ENCODE results near the gene LIN7A. TPM values are rescaled to one million over a fixed set of nuclear protein-coding genes. Genes with fewer than 3 reads are reported as not detected.

The LIN7A gene
- total RNA-seq, 2 experiments from 2014 or later, result not detected

- H3K36me3 ChIP-seq (ENCODE audit: insufficient read depth, low read length), result no peaks in the 10 kb centered on the region
- Mint-ChIP-seq H3K4me1 (ENCODE audit: low read depth) (no peaks in the 10 kb centered on the region), H3K27me3 (no peaks in the 10 kb centered on the region), H3K4me3 (no peak overlapping the region), H3K36me3 (ENCODE audit: low read depth) (no peaks in the 10 kb centered on the region), H3K9me3 (peaks cover 10% of the 10 kb centered on the region), H3K27ac (no peak overlapping the region)
- H3K4me1 ChIP-seq (ENCODE audit: insufficient read depth, low read length), result no peaks in the 10 kb centered on the region
- DNase-seq (no peak), ATAC-seq (ENCODE audit: poor library complexity) (no peak)
- H3K4me3 ChIP-seq (ENCODE audit: low read length), result no peak overlapping the region
- H3K9me3 ChIP-seq (ENCODE audit: control insufficient read depth in 1 of 2, insufficient read depth in 1 of 2, low read length in 2 of 2), result no peaks in the 10 kb centered on the region
- POLR2A ChIA-PET, result no interaction called here
- no peaks in the 10 kb centered on the region for H3K27me3 ChIP-seq (ENCODE audit: control insufficient read depth in 1 of 2, insufficient read depth in 2 of 2, low read length in 2 of 2)
- CTCF ChIA-PET, result no interaction called here
- no peak overlapping the region for H3K27ac ChIP-seq (ENCODE audit: low read depth in 1 of 2, low read length in 2 of 2)
- intact Hi-C loops (cut with DNase I, micrococcal nuclease), result no loop called here
- no peak for TF ChIP-seq CTCF (IDR thresholded peaks at IDR 0.05)
Measured at GRCh38 chr12:80979251-80979650, 41.5 kb upstream of the LIN7A start.

GRCh38 chr12:80977346-80977745, 39.6 kb upstream of the LIN7A start:
- ATAC-seq (ENCODE audit: poor library complexity), result no peak
- no peak overlapping the region for H3K4me3 Mint-ChIP-seq
- ChIA-PET POLR2A (no interaction called here), CTCF (no interaction called here)
- Histone ChIP-seq H3K27me3 (ENCODE audit: control insufficient read depth in 1 of 2, insufficient read depth in 2 of 2, low read length in 2 of 2) (no peaks in the 10 kb centered on the region), H3K4me3 (ENCODE audit: low read length) (no peak overlapping the region), H3K9me3 (ENCODE audit: control insufficient read depth in 1 of 2, insufficient read depth in 1 of 2, low read length in 2 of 2) (peaks cover 1 to 5% of the 10 kb centered on the region in 2 experiments), H3K36me3 (ENCODE audit: insufficient read depth, low read length) (no peaks in the 10 kb centered on the region), H3K27ac (ENCODE audit: low read depth in 1 of 2, low read length in 2 of 2) (no peak overlapping the region), H3K4me1 (ENCODE audit: insufficient read depth, low read length) (no peaks in the 10 kb centered on the region)
- no peak for TF ChIP-seq CTCF (IDR thresholded peaks at IDR 0.05)
- no peaks in the 10 kb centered on the region for H3K4me1 Mint-ChIP-seq (ENCODE audit: low read depth)
- intact Hi-C loops (cut with DNase I, micrococcal nuclease), result no loop called here
- DNase-seq, result no peak
- no peaks in the 10 kb centered on the region for H3K36me3 Mint-ChIP-seq (ENCODE audit: low read depth)
- no peaks in the 10 kb centered on the region for H3K27me3 Mint-ChIP-seq
- H3K9me3 Mint-ChIP-seq, result peaks cover 10% of the 10 kb centered on the region
- H3K27ac Mint-ChIP-seq, result no peak overlapping the region

DNA sequence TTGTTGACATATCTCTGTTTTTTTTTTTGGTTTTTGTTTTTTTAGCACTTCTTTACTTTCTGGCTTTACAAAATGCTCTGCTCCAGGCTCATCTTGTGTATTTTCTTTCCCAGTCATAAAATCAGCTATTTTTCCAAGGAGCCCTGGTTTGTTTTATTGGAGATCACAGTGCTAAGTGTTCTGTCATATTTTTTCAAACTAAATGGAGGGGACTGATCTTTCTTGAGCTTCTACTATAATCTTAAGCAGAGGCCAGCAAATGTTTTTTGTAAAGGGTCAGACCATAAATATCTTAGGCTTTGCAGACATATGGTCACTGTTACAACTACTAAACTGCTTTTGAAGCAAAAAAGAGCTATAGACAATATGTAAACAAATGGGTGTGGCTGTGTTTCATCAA, 30.6 kb upstream of the LIN7A start:
- Mint-ChIP-seq H3K27ac (no peak overlapping the region), H3K36me3 (ENCODE audit: low read depth) (no peaks in the 10 kb centered on the region), H3K4me1 (ENCODE audit: low read depth) (no peaks in the 10 kb centered on the region), H3K9me3 (peaks cover 3% of the 10 kb centered on the region), H3K27me3 (no peaks in the 10 kb centered on the region), H3K4me3 (no peak overlapping the region)
- Histone ChIP-seq H3K4me3 (ENCODE audit: low read length) (no peak overlapping the region), H3K36me3 (ENCODE audit: insufficient read depth, low read length) (no peaks in the 10 kb centered on the region), H3K27ac (ENCODE audit: low read depth in 1 of 2, low read length in 2 of 2) (no peak overlapping the region), H3K9me3 (ENCODE audit: control insufficient read depth in 1 of 2, insufficient read depth in 1 of 2, low read length in 2 of 2) (peaks cover 0 to 3% of the 10 kb centered on the region in 2 experiments), H3K4me1 (ENCODE audit: insufficient read depth, low read length) (no peaks in the 10 kb centered on the region), H3K27me3 (ENCODE audit: control insufficient read depth in 1 of 2, insufficient read depth in 2 of 2, low read length in 2 of 2) (no peaks in the 10 kb centered on the region)
- intact Hi-C loops (cut with DNase I, micrococcal nuclease), result no loop called here
- DNase-seq (no peak), ATAC-seq (ENCODE audit: poor library complexity) (no peak)
- no peak for TF ChIP-seq CTCF (IDR thresholded peaks at IDR 0.05)
- CTCF ChIA-PET, result no interaction called here
- POLR2A ChIA-PET, result no interaction called here

Data from CD4-positive, alpha-beta T cell (primary cell).